Nucleus accumbens (tissue), 56 donors: Measurements from ENCODE around the gene TOM1L2.
"Not testable (repeated sequence)": the region's sequence is repeated elsewhere in the genome, so short reads cannot be mapped to it uniquely, and the experiment has no call there.

Experiments used
- DNase-seq, 56 donors: peaks; one replicate each; lab custom pipeline; 2025; lab: John Stamatoyannopoulos, UW

The TOM1L2 gene

GRCh38 chr17:17975436-17975835 lies 3.2 kb upstream of the TOM1L2 start:
- no peak for DNase-seq

- DNase-seq = no peak
These were observed 703 bp upstream of the TOM1L2 start for GRCh38 chr17:17972952-17973254.

- DNase-seq = peak in 25 of 56 donors; percentile 17 to 73 (median 60)
These were observed 622 bp downstream of the TOM1L2 start for GRCh38 chr17:17971431-17972125.

GRCh38 chr17:17970699-17971430 lies 1.3 kb downstream of the TOM1L2 start:
- no peak for DNase-seq

- DNase-seq = no peak
These were observed 5.8 kb downstream of the TOM1L2 start for GRCh38 chr17:17966399-17966798.

- no peak for DNase-seq
These were observed 7.0 kb downstream of the TOM1L2 start for GRCh38 chr17:17965152-17965721.

- DNase-seq = no peak
These were observed 7.5 kb downstream of the TOM1L2 start for GRCh38 chr17:17964710-17965109.

GRCh38 chr17:17963694-17964436 lies 8.3 kb downstream of the TOM1L2 start:
- DNase-seq = no peak

GRCh38 chr17:17963066-17963465 lies 9.1 kb downstream of the TOM1L2 start:
- DNase-seq = peak in 1 of 56 donors; percentile 12

GRCh38 chr17:17960500-17961030 lies 11.6 kb downstream of the TOM1L2 start:
- DNase-seq = no peak

GRCh38 chr17:17959520-17960361 lies 12.5 kb downstream of the TOM1L2 start:
- peak in 1 of 56 donors; percentile 9 for DNase-seq

GRCh38 chr17:17958982-17959381 lies 13.2 kb downstream of the TOM1L2 start:
- no peak for DNase-seq

GRCh38 chr17:17957584-17957916 lies 14.7 kb downstream of the TOM1L2 start:
- no peak for DNase-seq

- DNase-seq = not testable (repeated sequence)
These were observed 16.3 kb downstream of the TOM1L2 start for GRCh38 chr17:17955790-17956341.

GRCh38 chr17:17954079-17954478 lies 18.1 kb downstream of the TOM1L2 start:
- DNase-seq = no peak

GRCh38 chr17:17952691-17953090 lies 19.5 kb downstream of the TOM1L2 start:
- DNase-seq = no peak

- no peak for DNase-seq
These were observed 20.7 kb downstream of the TOM1L2 start for GRCh38 chr17:17951524-17951923.

- no peak for DNase-seq
These were observed 21.4 kb downstream of the TOM1L2 start for GRCh38 chr17:17950806-17951205.

GRCh38 chr17:17950347-17950746 lies 21.9 kb downstream of the TOM1L2 start:
- no peak for DNase-seq

GRCh38 chr17:17947966-17948365 lies 24.2 kb downstream of the TOM1L2 start:
- DNase-seq = no peak
